ENCODE data around the gene B3GALT5. TPM values are rescaled to one million over a fixed set of nuclear protein-coding genes. Genes with fewer than 3 reads are reported as not detected.
A peak's percentile ranks its signal among the peaks of the same experiment; 100 is the strongest.

B3GALT5 gene
- total RNA-seq, 1 donor from 2014 or later = 2.5 TPM

GRCh38 chr21:39620856-39621255, 8.1 kb downstream of the B3GALT5 start:
- no peak for FAIRE-seq

GRCh38 chr21:39625211-39625895, 12.6 kb downstream of the B3GALT5 start:
- no peak for DNase-seq (ENCODE audit: low read depth)
- TF ChIP-seq EZH2 (IDR thresholded peaks at IDR 0.05; ENCODE audit: insufficient read depth, low read length) (no peak), CTCF (IDR thresholded peaks at IDR 0.05; ENCODE audit: insufficient read depth, low read depth, low read length) (no peak)
- Histone ChIP-seq H2AFZ (ENCODE audit: low read depth, low read length) (no peak overlapping the region), H3K4me1 (ENCODE audit: insufficient read depth, low read length) (peaks cover 5% of the 10 kb centered on the region), H3K9ac (ENCODE audit: low read length) (no peak overlapping the region), H3K79me2 (ENCODE audit: insufficient read depth, low read length) (no peaks in the 10 kb centered on the region), H3K27ac (ENCODE audit: low read depth, low read length) (no peak overlapping the region), H3K4me2 (ENCODE audit: low read length) (no peak overlapping the region), H3K4me3 (ENCODE audit: insufficient read depth, low read depth, low read length) (no peak overlapping the region), H4K20me1 (ENCODE audit: insufficient read depth, low read length) (no peaks in the 10 kb centered on the region), H3K36me3 (ENCODE audit: insufficient read depth, low read length) (no peaks in the 10 kb centered on the region), H3K27me3 (ENCODE audit: insufficient read depth, low read length) (no peaks in the 10 kb centered on the region), H3K9me3 (ENCODE audit: insufficient read depth, low read depth, low read length) (no peaks in the 10 kb centered on the region)
- FAIRE-seq = no peak
- Mint-ChIP-seq H3K36me3 (ENCODE audit: low read depth, unreplicated experiment) (no peaks in the 10 kb centered on the region), H3K4me1 (ENCODE audit: low read depth, unreplicated experiment) (peaks cover 5% of the 10 kb centered on the region), H3K27ac (ENCODE audit: unreplicated experiment) (no peak overlapping the region), H3K27me3 (ENCODE audit: low read depth, unreplicated experiment) (no peaks in the 10 kb centered on the region), H3K4me3 (ENCODE audit: unreplicated experiment) (no peak overlapping the region), H3K9me3 (ENCODE audit: unreplicated experiment) (no peaks in the 10 kb centered on the region)

More at GRCh38 chr21:39620856-39621255, 8.1 kb downstream of the B3GALT5 start:
- H3K27me3 ChIP-seq (ENCODE audit: insufficient read depth, low read length) = no peaks in the 10 kb centered on the region
- no peak for TF ChIP-seq EZH2 (IDR thresholded peaks at IDR 0.05; ENCODE audit: insufficient read depth, low read length)
- TF ChIP-seq CTCF (IDR thresholded peaks at IDR 0.05; ENCODE audit: insufficient read depth, low read depth, low read length) = no peak
- H4K20me1 ChIP-seq (ENCODE audit: insufficient read depth, low read length) = no peaks in the 10 kb centered on the region
- no peak overlapping the region for H3K4me2 ChIP-seq (ENCODE audit: low read length)
- Mint-ChIP-seq H3K36me3 (ENCODE audit: low read depth, unreplicated experiment) (no peaks in the 10 kb centered on the region), H3K9me3 (ENCODE audit: unreplicated experiment) (no peaks in the 10 kb centered on the region), H3K27me3 (ENCODE audit: low read depth, unreplicated experiment) (no peaks in the 10 kb centered on the region), H3K4me3 (ENCODE audit: unreplicated experiment) (no peak overlapping the region), H3K27ac (ENCODE audit: unreplicated experiment) (no peak overlapping the region), H3K4me1 (ENCODE audit: low read depth, unreplicated experiment) (no peaks in the 10 kb centered on the region)
- no peak overlapping the region for H3K9ac ChIP-seq (ENCODE audit: low read length)
- H3K4me1 ChIP-seq (ENCODE audit: insufficient read depth, low read length) = no peaks in the 10 kb centered on the region
- no peaks in the 10 kb centered on the region for H3K79me2 ChIP-seq (ENCODE audit: insufficient read depth, low read length)
- H2AFZ ChIP-seq (ENCODE audit: low read depth, low read length) = no peak overlapping the region
- H3K4me3 ChIP-seq (ENCODE audit: insufficient read depth, low read depth, low read length) = no peak overlapping the region
- DNase-seq (ENCODE audit: low read depth) = no peak
- no peak overlapping the region for H3K27ac ChIP-seq (ENCODE audit: low read depth, low read length)
- no peaks in the 10 kb centered on the region for H3K36me3 ChIP-seq (ENCODE audit: insufficient read depth, low read length)
- H3K9me3 ChIP-seq (ENCODE audit: insufficient read depth, low read depth, low read length) = no peaks in the 10 kb centered on the region

GRCh38 chr21:39628385-39628784, 15.6 kb downstream of the B3GALT5 start:
- H3K4me1 Mint-ChIP-seq (ENCODE audit: low read depth, unreplicated experiment) = peaks cover 35% of the 10 kb centered on the region

More at GRCh38 chr21:39628385-39628784, 15.6 kb downstream of the B3GALT5 start:
- H3K4me3 Mint-ChIP-seq (ENCODE audit: unreplicated experiment) = no peak overlapping the region
- no peak for DNase-seq (ENCODE audit: low read depth)
- H3K27me3 ChIP-seq (ENCODE audit: insufficient read depth, low read length) = no peaks in the 10 kb centered on the region
- peaks cover 6% of the 10 kb centered on the region for H3K79me2 ChIP-seq (ENCODE audit: insufficient read depth, low read length)
- H3K9me3 ChIP-seq (ENCODE audit: insufficient read depth, low read depth, low read length) = no peaks in the 10 kb centered on the region
- H3K4me2 ChIP-seq (ENCODE audit: low read length) = no peak overlapping the region
- no peak overlapping the region for H3K4me3 ChIP-seq (ENCODE audit: insufficient read depth, low read depth, low read length)
- H3K27me3 Mint-ChIP-seq (ENCODE audit: low read depth, unreplicated experiment) = no peaks in the 10 kb centered on the region
- no peak overlapping the region for H3K9ac ChIP-seq (ENCODE audit: low read length)
- H3K27ac Mint-ChIP-seq (ENCODE audit: unreplicated experiment) = peak overlapping the region; percentile 67
- FAIRE-seq = no peak
- H2AFZ ChIP-seq (ENCODE audit: low read depth, low read length) = no peak overlapping the region
- no peak for TF ChIP-seq EZH2 (IDR thresholded peaks at IDR 0.05; ENCODE audit: insufficient read depth, low read length)
- TF ChIP-seq CTCF (IDR thresholded peaks at IDR 0.05; ENCODE audit: insufficient read depth, low read depth, low read length) = no peak
- H3K27ac ChIP-seq (ENCODE audit: low read depth, low read length) = no peak overlapping the region
- no peaks in the 10 kb centered on the region for H3K36me3 Mint-ChIP-seq (ENCODE audit: low read depth, unreplicated experiment)
- H4K20me1 ChIP-seq (ENCODE audit: insufficient read depth, low read length) = no peaks in the 10 kb centered on the region
- peaks cover 30% of the 10 kb centered on the region for H3K4me1 ChIP-seq (ENCODE audit: insufficient read depth, low read length)
- no peaks in the 10 kb centered on the region for H3K36me3 ChIP-seq (ENCODE audit: insufficient read depth, low read length)
- H3K9me3 Mint-ChIP-seq (ENCODE audit: unreplicated experiment) = no peaks in the 10 kb centered on the region
